Left kidney (tissue), 2 donors: Measurements from ENCODE around the gene GRB7. TPM values are rescaled to one million over a fixed set of nuclear protein-coding genes. Genes with fewer than 3 reads are reported as not detected.
"Not testable (repeated sequence)": the region's sequence is repeated elsewhere in the genome, so short reads cannot be mapped to it uniquely, and the experiment has no call there.

Source experiments
- DNase-seq: peaks from one replicate; pipeline ENCODE4 v3.0.0-alpha.2; 2013
- polyA plus RNA-seq: library from polyadenylated mRNA; unstranded; fragments of 120-200 nt; gene quantifications from one replicate; pipeline ENCODE4 v1.2.1, GENCODE V29; 2013; ENCODE audit not compliant: insufficient read length

The GRB7 gene
- polyA plus RNA-seq, 1 donor = 38.8 TPM

DNA sequence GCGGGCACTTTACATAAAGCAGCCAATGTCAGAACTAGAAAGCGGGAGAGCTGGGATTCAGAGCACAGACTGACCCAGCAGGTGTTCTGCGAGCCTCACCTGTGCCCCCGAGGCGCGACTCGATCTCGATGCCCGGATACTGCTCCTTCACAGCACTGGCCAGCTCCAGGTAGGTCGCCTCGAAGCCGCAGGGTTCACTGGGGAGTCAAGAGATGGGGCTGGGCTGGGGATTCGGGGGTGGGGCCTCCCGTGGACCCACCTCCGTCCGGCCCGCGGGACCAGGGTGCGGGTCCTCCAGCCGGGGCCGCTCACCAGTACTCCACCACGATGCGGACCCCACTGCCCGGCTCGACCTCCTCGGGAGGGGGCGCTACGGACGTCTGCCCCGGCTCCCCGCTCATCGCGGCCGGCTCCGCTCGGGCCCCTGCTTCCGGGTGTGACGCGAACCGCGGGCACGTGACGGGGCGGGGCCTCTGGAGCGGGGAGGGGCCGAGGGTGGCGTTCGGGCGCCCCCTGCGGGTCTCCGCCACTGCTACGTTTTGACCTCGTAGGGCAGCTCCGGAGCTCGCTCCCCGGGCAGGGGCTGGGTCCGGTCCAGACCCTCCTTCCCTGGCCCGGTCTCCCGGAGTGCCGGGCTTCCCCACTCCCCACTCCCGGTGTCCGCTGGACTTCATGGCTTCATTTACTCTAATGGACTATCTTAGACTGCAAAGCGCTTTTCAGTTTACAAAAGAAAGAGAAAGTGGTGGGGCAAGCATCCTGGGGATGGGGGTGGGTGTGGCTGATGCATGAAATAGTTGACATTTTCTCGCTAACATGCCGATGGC, 7.4 kb upstream of the GRB7 start, which contains the start of gene MIEN1:
MIEN1 (minus strand) TSS at position 438 of the 827 bp plus-strand sequence; CDS start at position 401, 37 bp downstream.
- DNase-seq = peak; percentile 84

DNA sequence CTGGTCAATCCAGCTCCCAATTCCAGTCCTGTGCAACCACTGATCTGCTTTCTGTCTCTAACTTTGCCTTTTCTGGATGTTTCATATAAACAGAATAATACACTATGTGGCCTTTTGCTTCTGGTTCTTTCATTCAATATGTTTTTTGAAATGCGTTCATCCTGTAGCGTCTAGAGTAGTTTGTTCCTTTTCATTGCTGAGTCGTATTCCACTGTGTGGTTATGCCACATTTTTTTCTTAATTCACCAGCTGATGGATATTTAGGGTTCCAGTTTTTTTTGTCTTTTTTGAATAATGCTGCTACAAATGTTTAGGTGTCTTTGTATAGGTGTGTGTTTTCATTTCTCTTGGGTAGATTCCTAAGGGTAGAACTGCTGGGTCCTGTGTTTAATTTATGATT, 5.2 kb upstream of the GRB7 start:
- no peak for DNase-seq

DNA sequence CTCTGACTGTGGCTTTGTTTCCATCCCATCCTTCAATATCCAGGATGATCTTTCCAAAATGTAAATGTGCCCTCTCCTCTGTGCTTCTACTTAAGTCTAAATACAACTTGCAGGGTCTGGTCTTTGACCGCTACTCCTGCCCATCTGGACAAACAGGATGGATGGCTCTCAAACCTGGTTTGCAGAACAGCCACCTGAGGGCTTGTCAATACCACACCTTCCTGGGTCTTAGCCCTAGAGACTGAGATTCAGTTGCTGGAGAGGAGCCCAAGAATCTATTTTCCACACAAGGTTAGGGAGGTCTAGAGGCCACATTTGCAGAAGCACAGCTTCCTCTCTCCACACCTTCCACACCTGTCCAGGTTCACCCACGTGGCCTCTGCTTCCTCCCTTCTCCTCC, 1.9 kb upstream of the GRB7 start:
- DNase-seq = no peak

DNA sequence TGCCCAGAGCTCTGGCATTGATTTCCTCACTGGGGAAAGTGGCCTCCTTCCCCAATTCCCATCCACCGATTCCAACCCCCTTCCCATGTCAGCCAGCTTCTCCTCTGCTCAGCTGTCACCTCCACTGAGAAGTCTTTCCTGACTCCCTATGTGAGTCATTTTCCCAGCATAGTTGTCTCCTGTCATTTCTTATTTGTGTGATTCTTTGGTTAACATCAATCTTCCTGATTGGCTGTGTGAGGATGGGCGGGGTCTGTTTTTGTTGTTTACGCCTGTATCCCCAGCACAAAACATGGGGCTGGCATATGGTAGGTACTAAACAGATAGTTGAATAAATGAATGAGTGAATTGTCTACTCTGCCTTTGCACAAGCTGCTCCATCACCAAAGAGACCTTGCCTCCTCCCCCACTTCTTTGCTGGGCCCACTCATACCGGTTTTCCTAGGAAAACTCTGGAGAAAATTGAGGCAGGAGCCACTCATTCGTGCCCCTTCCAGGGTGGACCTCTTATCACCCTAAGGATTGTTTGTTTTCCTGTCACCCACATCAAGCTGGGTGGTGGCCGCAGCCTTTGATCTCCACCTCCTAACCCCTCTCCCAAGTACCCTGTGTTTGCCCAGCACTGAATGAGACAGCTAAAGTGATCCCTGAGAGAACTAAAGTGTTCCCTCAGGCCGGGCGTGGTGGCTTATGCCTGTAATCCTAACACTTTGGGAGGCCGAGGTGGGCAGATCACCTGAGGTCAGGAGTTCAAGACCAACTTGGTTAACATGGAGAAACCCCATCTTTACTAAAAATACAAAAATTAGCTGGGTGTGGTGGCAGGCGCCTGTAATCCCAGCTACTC, 1.2 kb upstream of the GRB7 start:
- no peak for DNase-seq

DNA sequence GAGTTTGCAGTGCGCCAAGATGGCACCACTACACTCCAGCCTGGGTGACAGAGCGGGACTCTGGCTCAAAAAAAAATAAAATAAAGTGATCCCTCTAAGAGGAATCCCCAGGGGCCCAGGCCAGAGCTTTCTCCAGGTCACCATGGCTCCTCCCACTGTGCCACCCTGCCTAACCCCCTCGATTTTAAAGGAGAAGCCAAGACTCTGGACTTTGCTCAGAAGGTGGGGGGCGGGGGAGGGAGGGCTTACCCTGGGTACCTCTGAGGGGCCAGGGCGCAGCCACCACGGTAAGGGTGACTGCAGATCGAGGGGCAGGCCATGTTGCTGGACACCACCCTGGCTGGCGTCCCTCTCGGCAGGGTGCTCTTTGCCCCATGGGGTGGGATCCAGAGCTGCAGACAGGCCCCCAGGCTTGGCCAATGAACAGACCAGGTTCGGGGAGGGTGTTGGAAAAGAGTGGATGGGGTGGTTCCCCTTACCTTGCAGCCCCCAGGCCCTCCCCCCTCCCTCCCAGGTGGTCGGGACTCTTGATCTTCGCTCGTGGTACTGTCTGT, 455 bp upstream of the GRB7 start:
- DNase-seq = no peak

DNA sequence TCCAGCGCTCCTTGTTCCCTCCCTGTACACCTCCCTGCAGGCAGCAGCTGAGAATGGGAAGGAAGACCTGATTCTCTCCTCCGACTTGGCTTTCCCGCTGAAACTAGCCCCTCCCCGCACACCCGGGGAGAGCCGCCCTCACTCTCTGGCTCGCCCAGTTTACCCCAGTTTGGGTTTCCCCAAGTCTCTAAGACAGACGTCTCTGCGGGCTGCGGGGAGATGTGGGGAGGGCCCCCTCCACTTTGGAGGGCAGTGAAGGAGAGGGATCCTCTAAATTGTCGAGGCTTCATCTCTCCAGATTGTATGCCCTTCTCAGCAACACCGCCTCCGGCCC, 797 bp downstream of the GRB7 start:
- no peak for DNase-seq

DNA sequence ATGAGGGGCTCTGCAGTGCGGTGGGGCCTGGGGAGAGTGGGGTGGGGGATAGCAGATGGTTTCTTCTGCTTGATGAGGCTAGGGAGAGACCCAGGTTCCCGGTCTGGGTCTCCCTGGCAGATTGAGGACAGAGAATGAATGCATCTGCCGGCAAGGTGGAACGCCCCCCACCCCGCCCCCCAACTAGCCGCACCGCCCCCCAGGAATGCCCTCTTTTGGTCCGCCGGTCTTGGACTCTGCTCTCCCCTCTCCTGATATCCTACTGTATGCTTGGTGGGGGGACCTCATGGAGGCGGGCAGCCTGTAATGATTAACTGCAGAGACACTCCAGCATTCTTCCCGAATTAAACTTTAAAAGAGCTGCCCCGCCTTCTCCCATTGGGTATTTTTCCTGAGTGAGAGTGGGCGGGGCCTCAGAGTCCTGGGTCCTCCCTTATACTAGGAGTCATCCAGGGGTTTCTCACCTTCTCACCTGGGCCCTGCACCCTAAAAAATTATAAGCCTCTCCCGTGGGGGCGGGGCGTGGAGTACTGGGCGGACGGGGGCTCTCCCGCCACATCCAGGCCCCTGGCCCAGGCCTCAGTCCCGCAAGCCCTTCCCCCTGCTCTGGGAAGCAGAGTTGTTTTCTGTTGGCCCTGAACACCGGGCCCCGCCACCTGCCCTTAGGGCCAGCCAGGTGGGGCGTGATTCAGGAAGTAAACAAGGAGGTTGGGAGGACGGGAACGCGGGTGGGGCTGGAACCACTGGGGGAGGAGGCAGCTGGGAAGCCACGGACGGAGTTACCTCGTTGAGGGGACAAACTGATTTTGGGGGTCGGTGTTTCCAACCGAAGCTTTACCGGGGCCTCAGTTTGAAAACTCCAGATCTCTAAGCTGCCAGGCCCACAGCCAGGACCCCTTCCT, 1.5 kb downstream of the GRB7 start:
- peak; percentile 87 for DNase-seq

DNA sequence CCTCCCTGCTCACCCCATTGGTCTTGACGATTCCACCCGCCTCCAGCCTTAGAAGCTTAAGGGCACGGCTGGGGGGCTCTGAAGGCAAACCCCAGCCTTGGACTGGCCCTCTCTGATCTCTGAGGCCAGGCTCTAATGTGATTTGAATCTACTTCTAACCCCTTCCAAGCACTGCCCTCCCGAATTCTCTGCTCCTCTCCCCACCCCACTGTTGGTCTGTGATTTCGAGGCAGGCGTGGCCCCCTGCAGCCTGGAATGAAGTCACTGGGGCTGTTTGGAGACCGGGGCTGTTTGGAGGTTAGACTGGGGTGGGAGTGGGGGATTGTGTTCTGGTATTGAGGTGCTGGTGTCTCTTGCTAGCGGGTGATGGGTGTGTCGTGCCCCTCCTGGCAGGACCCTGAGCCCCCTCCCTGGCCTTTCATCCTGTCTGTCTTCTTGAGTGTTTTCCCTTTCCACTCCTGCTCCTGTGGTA, 2.2 kb downstream of the GRB7 start:
- no peak for DNase-seq

DNA sequence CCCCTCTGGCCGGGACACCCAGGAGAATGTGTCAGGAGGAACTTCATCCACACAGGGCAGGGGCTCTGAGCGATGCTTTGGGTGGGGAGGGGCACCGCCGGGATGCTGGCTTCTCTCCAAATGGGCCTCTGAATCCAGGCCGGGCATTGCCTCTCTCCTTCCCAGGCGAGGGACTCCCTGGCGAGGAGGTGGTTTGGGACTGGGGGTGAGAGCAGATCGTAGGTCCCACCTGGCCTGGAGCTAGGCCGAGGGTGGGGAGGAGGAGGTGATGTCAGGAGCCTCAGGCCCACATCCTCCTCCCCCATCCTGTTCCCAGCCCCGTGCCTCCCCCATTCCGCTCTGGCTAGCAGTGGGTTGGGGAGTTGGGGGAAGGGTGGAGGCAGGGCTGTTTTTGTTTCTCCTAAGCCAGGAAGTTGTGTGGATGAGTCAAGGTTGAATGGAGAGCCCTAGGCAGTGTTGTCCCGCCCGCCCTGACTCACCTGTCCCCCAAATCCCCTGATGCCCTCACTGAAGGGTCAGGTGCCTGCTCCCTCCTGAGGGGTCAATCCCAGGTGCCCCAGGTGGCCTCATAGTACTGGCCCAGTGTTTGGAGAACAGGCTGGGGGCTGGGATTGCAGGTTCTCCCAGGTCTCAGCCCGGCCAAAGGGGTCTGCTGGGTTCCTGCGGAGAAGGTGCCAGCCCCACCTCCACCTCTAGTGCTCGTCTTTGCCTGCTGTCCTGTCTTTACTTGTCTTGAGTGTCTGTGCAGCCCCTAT, 2.8 kb downstream of the GRB7 start:
- peak; percentile 81 for DNase-seq

DNA sequence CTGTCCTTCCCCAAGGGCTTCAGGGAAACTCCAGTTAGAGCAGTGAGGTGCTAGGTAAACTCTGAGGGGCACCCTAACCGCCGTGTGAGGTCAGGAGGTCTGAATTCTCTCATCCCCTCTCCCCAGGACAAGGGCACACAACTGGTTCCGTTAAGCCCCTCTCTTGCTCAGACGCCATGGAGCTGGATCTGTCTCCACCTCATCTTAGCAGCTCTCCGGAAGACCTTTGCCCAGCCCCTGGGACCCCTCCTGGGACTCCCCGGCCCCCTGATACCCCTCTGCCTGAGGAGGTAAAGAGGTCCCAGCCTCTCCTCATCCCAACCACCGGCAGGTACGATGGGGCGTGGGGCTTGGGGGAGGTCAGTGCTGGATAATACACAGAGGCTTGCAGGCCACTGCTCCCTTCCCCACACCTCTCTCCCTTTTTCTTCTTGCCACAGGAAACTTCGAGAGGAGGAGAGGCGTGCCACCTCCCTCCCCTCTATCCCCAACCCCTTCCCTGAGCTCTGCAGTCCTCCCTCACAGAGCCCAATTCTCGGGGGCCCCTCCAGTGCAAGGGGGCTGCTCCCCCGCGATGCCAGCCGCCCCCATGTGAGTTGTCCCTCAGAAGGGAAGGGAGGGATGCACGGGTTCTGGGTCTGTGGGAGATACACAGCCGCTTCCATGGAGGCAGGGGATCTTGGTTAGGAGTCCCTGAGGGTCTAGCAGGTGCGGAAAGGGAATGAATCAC, 4.6 kb downstream of the GRB7 start:
- DNase-seq = no peak

DNA sequence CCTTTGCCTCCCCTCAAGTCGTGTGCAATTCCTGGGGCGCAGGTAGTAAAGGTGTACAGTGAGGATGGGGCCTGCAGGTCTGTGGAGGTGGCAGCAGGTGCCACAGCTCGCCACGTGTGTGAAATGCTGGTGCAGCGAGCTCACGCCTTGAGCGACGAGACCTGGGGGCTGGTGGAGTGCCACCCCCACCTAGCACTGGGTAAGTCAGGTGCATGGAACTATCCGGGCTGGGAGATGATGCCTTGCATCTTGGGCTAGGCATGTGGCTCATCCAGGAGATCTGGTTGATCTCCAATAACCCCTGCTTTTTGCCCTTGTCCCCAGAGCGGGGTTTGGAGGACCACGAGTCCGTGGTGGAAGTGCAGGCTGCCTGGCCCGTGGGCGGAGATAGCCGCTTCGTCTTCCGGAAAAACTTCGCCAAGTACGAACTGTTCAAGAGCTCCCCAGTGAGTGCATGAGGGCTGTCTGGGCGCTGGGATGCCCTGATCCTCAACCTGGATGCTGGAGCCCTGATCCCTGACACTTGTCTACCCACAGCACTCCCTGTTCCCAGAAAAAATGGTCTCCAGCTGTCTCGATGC, 5.2 kb downstream of the GRB7 start:
- DNase-seq = no peak

DNA sequence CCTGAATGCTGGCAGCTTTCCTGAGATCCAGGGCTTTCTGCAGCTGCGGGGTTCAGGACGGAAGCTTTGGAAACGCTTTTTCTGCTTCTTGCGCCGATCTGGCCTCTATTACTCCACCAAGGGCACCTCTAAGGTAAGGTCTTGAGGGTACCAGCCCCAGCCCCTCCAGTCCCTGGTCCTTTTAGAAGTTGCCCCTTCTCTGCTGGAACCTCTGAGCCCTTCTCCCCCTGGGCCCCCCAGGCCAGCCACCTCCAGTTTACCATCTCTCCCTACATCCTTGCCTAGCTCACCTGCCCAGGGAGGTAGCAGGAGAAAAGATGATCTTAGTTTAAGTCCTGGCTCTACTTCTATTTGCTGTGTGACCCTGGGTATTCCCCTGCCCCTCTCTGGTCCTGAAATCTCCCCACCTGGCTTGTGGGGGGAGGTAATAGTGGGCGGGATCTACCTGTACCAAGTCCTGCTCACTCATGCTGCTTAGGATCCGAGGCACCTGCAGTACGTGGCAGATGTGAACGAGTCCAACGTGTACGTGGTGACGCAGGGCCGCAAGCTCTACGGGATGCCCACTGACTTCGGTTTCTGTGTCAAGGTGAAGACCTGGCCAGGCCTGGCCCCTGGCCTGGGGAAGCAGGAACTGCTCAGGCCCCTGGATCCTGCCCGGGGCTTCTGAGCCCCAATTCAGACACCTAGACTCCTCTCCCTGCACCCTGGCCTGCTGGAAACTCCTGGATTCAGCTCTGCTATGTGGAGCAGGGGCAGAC, 6.5 kb downstream of the GRB7 start:
- DNase-seq = no peak

DNA sequence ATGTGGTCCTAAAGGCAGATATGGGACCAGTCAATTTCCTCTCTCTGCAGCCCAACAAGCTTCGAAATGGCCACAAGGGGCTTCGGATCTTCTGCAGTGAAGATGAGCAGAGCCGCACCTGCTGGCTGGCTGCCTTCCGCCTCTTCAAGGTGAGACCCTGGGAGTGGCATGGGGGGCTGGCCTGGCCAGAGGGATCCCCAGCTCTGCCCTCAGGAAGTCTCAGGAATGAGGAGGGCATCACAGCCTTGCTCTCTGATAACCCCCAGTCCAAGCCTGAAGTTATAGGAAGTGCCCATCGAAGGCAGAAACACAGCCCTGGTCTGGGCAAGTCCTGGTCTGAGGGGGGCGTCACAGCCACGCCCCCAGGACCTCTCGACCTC, 7.1 kb downstream of the GRB7 start:
- no peak for DNase-seq

DNA sequence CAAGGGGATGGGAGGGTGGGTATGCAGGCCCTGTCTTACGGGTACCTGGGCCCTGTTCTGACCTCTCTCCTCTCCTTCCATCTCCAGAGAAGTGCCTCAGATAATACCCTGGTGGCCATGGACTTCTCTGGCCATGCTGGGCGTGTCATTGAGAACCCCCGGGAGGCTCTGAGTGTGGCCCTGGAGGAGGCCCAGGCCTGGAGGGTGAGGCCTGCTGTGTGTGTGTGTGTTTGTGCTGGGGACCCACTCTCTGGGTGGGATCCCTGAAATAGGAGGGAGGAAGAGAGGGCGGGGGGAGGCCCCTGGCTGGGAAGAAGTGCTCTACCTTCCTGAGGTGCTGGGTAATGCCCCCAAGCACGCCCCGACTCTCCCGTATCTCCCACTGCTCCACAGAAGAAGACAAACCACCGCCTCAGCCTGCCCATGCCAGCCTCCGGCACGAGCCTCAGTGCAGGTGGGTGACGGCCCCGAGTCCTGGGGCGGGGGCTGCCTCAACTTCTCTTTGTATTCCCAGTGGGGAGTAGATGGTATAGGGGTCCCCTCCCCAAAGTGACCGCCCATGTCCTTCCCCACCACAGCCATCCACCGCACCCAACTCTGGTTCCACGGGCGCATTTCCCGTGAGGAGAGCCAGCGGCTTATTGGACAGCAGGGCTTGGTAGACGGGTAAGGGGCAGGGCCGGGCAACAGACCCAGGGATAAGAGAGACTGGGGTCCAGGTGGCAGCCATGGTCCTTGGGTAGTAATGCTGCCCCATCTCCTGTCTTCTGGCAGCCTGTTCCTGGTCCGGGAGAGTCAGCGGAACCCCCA, 7.8 kb downstream of the GRB7 start:
- DNase-seq = no peak

DNA sequence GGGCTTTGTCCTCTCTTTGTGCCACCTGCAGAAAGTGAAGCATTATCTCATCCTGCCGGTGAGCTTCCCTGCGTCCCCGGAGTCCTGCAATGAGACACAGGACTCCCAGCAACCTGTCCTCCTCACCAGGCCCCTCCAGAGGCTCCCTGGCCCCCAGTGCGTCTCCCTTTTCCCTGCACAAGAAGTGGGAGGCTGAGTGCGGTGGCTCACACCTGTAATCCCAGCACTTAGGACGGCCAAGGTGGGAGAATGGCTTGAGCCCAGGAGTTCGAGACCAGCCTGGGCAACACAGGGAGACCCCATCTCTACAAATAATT, 8.4 kb downstream of the GRB7 start:
- DNase-seq = no peak

DNA sequence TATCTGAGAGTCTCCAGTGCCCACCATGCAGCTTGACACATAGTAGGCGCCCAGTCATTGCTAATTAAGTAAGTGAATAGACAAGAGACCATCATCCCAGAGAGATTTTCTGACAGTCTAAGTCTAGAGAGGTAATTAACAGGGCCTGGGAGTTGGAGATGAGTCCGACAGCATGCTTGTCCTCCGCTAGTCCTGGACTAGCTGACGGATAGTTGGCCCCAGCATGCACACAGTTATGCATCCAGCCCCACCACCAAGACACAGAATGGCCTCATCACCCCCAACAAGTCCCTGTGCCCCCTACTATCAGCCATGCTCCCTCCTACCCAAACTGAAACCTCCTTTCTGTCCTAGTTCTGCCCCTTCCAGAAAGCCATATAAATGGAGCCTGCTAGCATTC, 10.0 kb downstream of the GRB7 start:
- DNase-seq = no peak

DNA sequence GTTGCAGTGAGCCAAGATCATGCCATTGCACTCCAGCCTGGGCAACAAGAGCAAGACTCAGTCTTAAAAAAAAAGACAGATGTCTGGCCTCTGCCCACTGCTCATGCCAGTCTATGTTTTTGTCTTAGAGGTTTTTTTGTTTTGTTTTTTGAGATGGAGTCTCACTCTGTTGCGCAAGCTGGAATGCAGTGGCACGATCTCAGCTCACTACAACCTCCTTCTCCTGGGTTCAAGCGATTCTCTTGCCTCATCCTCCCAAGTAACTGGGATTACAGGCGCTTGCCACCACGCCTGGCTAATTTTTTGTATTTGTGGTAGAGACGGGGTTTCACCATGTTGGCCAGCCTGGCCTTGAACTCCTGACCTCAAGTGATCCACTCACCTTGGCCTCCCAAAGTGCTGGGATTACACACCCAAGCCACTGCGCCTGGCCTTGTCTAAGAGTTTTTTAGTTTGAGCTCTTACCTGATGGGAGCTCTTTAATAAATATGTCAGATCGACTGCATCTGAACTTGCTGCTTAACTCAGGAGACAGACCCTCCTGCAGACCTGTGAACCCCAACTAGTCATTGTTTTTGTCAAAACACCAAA, 10.8 kb downstream of the GRB7 start:
- not testable (repeated sequence) for DNase-seq
